Lower lobe of right lung (tissue), 2 donors: ENCODE results near the gene ZAP70. TPM values are rescaled to one million over a fixed set of nuclear protein-coding genes. Genes with fewer than 3 reads are reported as not detected.

ENCODE experiments used
- ATAC-seq, 2 donors: fragments of 200-7000 bp; cut with Tn5 transposase; one replicate each; pipeline ENCODE4 v1.9.1; 2020 to 2022; ENCODE audit warnings: mild to moderate bottlenecking in 2 of 2, moderate library complexity in 2 of 2
- DNase-seq: peaks from one replicate; pipeline ENCODE4 v3.0.0-alpha.2; 2020
- H3K27ac ChIP-seq: fragments of 200-600 bp; one replicate; pipeline ENCODE4 v1.8.0; 2022
- H3K27me3 ChIP-seq: fragments of 200-600 bp; one replicate; pipeline ENCODE4 v1.8.0; 2022; ENCODE audit warnings: low read depth
- H3K36me3 ChIP-seq: fragments of 200-600 bp; one replicate; pipeline ENCODE4 v1.8.0; 2022; ENCODE audit warnings: mild to moderate bottlenecking
- H3K4me1 ChIP-seq: fragments of 200-600 bp; one replicate; pipeline ENCODE4 v1.8.0; 2022
- H3K4me3 ChIP-seq: fragments of 200-600 bp; one replicate; pipeline ENCODE4 v1.8.0; 2022; ENCODE audit warnings: mild to moderate bottlenecking
- H3K9me3 ChIP-seq: fragments of 200-600 bp; one replicate; pipeline ENCODE4 v1.8.0; 2022
- intact Hi-C: fragments of 100-400 bp; cut with DNase I; formaldehyde crosslinking; loops from one replicate; pipeline ENCODE4 v1.11.0; 2022
- total RNA-seq: library from RNA; stranded (reverse); fragmentation: NEBNext Ultra II Directional; extraction: Animal tissue kit (Norgen Biotek cat#: 25700); gene quantifications from one replicate; pipeline ENCODE4 v1.2.1, GENCODE V29; 2021
- TF ChIP-seq, protein P1 (sequence below): fragments of 200-600 bp; IDR thresholded peaks from one replicate; pipeline ENCODE4 v1.8.0; 2022; ENCODE audit warnings: antibody characterized with exemption, mild to moderate bottlenecking
- donor health status: DM: no; HTN: yes; CAD: no; lungs with severe emphysema.

Gene ZAP70
- total RNA-seq, 1 donor from 2014 or later: 8.8 TPM

DNA sequence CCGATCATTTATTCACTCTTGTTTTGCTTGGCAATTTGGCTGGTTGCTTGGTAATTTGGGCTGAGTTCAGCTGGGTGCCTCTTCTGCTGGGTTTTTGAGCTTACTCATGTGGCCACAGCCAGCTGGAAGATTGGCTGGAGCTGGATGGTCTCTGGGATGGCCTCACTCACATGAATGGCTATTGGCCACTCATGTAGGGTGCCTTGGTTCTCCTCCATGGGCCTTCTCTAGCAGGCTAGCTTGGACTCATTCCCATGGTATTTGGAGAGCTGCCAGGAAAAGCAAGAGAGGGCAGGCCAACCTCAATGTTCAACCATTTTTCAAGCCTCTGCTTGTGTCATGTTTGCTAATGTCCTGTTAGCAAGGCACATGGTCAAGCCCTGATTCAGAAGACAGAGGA is 16.9 kb downstream of the ZAP70 start:
- Histone ChIP-seq H3K27ac (no peak overlapping the region), H3K4me3 (no peak overlapping the region), H3K4me1 (no peaks in the 10 kb centered on the region), H3K36me3 (no peaks in the 10 kb centered on the region), H3K27me3 (no peaks in the 10 kb centered on the region), H3K9me3 (peaks cover 8% of the 10 kb centered on the region)
- TF ChIP-seq, protein P1, sequence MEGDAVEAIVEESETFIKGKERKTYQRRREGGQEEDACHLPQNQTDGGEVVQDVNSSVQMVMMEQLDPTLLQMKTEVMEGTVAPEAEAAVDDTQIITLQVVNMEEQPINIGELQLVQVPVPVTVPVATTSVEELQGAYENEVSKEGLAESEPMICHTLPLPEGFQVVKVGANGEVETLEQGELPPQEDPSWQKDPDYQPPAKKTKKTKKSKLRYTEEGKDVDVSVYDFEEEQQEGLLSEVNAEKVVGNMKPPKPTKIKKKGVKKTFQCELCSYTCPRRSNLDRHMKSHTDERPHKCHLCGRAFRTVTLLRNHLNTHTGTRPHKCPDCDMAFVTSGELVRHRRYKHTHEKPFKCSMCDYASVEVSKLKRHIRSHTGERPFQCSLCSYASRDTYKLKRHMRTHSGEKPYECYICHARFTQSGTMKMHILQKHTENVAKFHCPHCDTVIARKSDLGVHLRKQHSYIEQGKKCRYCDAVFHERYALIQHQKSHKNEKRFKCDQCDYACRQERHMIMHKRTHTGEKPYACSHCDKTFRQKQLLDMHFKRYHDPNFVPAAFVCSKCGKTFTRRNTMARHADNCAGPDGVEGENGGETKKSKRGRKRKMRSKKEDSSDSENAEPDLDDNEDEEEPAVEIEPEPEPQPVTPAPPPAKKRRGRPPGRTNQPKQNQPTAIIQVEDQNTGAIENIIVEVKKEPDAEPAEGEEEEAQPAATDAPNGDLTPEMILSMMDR: no peak
- DNase-seq (no peak), ATAC-seq (no peak)
- intact Hi-C loops: no loop called here

DNA sequence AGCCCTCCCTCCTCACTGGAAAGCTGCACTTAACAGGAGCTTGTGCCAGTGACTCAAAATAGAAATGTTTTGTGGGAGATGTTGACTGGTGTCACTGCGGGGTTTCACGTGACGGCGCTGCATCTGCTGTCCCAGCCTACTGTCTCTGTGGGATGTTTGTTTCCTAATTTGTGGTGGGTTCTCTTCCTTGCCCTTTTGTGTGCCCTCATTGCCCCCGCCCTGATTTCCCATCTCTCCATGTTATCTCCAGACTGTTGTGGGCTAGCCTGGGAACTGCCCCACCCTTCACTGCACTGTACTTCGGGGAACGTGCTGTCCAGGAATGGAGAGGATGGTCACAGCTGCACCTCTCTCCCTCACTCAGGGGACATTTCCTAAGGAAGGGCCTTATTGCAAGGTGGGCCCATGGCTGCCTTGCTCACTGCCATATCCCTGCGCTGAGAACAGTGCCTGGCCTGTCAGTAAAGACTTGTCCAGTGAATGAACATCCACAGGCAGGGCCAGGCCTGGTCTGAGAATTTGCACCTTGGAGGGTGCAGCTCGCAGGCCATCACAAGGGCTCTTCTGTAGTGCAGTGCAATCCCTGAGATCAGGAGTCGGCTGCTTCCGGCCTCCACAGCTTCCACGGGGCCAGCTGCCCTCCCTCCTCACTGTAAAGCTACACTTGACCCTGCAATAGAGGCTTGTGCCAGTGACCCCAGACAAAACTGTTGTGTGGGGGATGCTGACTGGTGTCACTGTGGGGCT is 18.1 kb downstream of the ZAP70 start:
- Histone ChIP-seq H3K27ac (no peak overlapping the region), H3K4me3 (no peak overlapping the region), H3K4me1 (no peaks in the 10 kb centered on the region), H3K36me3 (no peaks in the 10 kb centered on the region), H3K9me3 (peaks cover 8% of the 10 kb centered on the region), H3K27me3 (no peaks in the 10 kb centered on the region)
- TF ChIP-seq, protein P1: no peak
- DNase-seq: no peak
- no peak for ATAC-seq
- intact Hi-C loops: no loop called here

DNA sequence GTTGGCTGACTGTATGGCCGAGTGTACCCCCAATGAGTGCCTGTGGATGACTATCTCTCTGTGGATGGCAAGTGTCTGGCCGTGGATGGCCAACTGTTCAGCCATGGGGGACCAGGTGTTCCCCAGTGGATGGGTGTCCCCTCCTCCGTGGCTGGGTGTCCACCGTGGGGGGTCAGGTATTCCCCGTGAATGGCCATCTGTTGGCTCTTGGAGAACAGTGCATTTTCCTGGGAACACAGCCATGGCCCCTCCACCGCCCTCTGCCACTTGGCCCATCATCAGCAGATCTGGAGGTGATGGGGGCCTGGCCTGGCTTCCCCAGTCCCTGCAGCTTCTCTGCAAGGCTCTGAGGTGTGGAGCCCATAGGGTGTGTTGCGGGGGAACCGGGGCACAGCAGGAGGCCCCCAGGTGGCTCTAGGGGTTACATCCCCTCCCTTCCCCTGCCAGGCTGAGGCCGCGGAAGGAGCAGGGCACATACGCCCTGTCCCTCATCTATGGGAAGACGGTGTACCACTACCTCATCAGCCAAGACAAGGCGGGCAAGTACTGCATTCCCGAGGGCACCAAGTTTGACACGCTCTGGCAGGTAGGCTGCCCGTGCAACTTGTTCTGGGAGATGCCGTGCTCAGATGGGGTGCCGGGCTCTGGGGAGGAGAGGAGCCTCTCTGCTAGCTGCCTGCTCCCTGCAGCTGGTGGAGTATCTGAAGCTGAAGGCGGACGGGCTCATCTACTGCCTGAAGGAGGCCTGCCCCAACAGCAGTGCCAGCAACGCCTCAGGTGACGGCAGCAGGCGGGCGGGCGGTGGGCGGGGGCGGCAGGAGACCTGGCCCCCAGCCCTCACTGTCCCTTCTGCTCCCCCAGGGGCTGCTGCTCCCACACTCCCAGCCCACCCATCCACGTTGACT is 19.3 kb downstream of the ZAP70 start:
- intact Hi-C loops: no loop called here
- H3K9me3 ChIP-seq: peaks cover 8% of the 10 kb centered on the region
- no peaks in the 10 kb centered on the region for H3K4me1 ChIP-seq
- DNase-seq: no peak
- H3K27me3 ChIP-seq: no peaks in the 10 kb centered on the region
- TF ChIP-seq, protein P1: no peak
- no peak overlapping the region for H3K27ac ChIP-seq
- H3K4me3 ChIP-seq: no peak overlapping the region
- H3K36me3 ChIP-seq: no peaks in the 10 kb centered on the region
- ATAC-seq: no peak

DNA sequence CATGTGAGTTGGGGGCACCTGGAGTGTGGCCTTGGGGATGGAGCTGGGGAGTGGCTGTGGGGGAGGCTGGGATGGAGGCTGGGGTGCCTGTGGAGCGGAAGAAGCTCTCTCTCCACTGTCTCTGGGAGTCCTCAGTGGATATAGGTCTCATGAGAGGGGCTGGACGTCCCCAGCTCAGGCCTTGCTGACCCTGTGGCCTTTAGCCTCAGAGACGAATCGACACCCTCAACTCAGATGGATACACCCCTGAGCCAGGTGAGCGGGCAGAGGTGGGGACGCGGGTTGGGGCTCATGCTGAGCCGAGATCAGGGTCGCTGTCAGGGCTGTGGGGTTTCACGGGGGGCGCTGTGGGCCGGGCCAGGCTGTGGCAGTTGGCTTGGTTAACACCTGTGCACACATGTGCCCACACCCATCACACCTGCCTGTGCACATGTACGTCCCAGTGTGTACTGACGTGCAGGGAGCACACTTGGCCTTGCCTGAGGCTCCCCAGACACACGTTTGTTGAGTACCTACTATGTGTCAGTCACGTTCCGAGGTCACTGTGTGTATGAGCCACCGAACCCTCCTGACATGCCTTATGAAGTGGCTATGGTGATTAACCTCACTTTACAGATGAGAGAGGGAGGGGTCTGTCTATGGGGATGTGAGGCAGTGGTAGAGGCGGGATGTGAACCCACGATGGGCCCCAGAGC is 20.1 kb downstream of the ZAP70 start:
- TF ChIP-seq, protein P1: no peak
- H3K27me3 ChIP-seq: no peaks in the 10 kb centered on the region
- no peak overlapping the region for H3K27ac ChIP-seq
- ATAC-seq (no peak), DNase-seq (no peak)
- no peaks in the 10 kb centered on the region for H3K4me1 ChIP-seq
- intact Hi-C loops: no loop called here
- H3K9me3 ChIP-seq: peaks cover 8% of the 10 kb centered on the region
- H3K4me3 ChIP-seq: no peak overlapping the region
- no peaks in the 10 kb centered on the region for H3K36me3 ChIP-seq
